Superior temporal gyrus (tissue), 1 donor: ENCODE results near the gene IFNAR1.
"Not testable (repeated sequence)": the region's sequence is repeated elsewhere in the genome, so short reads cannot be mapped to it uniquely, and the experiment has no call there.

ENCODE experiments used
- DNase-seq: peaks from one replicate; pipeline ENCODE4 v3.0.0-alpha.2; 2016; ENCODE audit errors: extremely low spot score

IFNAR1 gene

GRCh38 chr21:33345751-33346238 lies 21.0 kb downstream of the IFNAR1 start:
- DNase-seq = no peak

DNA sequence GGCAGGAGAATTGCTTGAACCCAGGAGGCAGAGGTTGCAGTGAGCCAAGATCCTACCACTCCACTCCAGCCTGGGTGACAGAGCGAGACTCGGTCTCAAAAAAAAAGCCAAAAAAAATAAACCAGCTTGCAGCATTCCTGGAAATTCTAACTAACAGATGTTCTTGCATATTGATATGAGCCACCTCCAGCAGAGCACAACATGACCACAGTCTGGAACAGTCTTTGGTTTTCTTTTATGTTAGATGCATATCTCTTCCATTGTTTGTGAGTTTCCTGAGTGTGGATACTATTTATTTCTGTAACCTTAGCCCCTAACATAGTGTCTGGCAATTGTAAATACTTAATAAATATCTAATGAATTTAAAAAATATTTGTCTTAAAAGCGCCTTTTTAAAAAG lies 23.9 kb downstream of the IFNAR1 start:
- DNase-seq = no peak

DNA sequence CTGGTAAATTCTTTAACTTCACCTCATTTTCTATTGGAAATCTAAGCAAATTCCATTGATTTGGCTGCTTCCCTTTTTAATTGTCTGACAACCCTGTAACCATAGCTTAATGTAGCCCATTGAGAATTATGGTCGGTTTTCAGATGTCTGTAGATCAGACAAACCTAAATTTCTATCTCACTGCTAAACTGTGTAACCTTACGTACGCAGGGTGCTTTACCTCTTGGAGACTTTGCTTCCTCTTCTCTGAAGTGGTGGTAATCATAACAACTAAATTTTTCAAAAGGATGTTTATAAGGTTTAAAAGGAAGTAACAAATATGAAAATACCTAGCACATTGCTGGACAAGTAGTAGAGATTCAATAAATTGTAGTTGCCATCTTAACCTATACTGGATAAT lies 25.9 kb downstream of the IFNAR1 start:
- no peak for DNase-seq

DNA sequence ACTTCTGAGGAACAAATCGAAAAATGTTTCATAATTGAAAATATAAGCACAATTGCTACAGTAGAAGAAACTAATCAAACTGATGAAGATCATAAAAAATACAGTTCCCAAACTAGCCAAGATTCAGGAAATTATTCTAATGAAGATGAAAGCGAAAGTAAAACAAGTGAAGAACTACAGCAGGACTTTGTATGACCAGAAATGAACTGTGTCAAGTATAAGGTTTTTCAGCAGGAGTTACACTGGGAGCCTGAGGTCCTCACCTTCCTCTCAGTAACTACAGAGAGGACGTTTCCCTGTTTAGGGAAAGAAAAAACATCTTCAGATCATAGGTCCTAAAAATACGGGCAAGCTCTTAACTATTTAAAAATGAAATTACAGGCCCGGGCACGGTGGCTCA lies 30.6 kb downstream of the IFNAR1 start:
- DNase-seq = no peak

GRCh38 chr21:33355996-33356395 lies 31.2 kb downstream of the IFNAR1 start:
- DNase-seq = peak; percentile 12

DNA sequence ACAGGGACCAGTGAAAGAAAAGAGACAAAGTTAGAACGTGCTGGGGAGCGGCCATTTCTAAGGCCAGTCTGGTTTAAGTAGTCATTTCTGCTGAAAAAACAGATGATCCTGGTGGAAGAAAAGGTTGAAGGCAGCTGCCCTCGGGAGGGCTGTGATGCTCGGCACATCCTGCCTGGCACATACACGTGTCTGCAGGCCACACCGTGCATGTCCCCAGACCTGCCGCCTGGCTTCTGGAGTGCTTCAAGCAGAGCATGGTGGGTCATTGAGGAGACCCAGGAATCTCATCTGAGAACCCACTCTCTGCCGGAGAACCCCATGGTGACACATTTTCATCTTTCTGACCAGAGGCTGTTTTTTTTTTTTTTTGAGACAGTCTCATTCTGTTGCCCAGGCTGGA lies 32.4 kb downstream of the IFNAR1 start:
- no peak for DNase-seq

DNA sequence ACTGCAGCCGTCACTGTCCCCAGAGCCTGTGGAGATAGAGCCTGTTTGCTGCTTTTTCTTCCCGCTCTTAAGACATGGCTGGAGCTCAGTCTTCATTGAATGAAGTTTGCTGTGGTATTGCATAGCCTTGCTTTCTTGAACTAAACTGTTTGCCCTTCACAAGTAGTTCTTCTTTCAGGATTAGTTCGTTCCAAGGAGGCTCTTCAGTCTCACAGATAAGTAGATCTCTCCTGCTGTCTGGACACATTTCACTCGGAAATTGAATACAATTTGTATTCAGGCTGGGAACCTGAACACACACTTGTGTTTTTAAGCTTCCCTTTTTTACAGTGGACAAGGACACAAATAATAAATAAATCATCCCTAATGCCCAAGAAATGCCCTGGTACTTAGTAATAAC lies 34.7 kb downstream of the IFNAR1 start:
- peak; percentile 19 for DNase-seq

GRCh38 chr21:33360281-33360680 lies 35.5 kb downstream of the IFNAR1 start:
- DNase-seq = no peak

DNA sequence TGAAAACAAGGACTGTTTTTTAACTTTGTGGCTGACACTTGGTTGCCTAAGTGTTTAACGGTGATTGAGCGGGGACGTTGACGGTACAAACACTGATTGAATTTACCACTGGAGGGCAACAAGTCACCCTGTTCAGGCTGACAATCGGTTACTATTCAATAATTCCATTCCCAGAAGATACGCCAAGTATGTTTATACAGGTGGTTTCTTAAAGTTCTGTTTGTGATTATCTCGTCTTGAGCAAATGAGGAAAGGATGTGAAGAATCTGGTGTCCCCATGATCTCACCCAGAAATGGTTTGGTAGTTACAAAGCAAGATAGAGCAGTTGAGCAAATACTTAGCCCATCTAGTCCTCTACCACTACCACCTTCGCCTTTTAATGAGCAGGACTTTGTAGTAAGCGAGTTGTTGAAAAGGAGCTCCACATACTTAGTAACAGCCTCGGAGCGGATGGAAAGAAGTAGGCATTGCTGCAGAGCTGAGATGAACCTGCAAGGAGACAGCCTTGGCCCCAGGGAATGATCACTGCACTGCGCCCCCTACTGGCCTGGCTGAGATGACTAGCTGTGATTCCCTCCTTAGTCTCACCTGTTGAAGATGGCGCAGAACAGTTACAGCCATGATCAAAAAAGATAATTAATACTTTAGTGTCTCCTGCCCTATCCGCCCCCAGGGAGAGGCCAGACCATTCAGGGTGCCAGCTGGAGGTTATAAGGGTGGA lies 36.3 kb downstream of the IFNAR1 start:
- peak; percentile 79 for DNase-seq

- DNase-seq = no peak
Observed at GRCh38 chr21:33362044-33362555, 37.3 kb downstream of the IFNAR1 start.

DNA sequence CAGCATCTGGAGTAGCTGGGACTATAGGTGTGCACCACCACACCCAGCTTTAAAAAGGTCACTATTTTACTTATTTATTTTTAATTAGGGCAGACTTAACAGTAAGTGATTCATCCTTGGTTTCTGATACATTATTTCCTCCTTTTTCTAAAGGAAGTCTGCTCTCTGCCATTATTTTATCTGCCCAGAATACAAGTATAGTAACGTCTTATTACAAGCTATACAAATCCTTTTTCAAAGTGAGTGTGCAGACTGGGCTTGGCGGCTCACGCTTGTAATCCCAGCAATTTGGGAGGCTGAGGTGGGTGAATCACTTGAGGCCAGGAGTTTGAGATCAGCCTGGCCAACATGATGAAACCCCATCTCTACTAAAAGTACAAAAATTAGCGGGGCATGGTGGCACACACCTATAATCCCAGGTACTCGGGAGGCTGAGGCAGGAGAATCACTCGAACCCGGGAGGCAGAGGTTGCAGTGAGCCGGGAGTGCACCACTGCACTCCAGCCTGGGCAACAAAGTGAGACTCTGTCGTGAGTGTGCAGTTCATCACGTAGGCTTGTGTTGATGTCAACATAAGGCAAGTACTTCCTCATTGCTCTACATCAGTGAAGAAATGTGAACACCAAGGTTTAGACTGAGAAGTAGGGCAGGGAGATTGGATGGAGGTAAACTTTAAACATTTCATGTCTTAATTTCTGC lies 39.3 kb downstream of the IFNAR1 start:
- not testable (repeated sequence) for DNase-seq

DNA sequence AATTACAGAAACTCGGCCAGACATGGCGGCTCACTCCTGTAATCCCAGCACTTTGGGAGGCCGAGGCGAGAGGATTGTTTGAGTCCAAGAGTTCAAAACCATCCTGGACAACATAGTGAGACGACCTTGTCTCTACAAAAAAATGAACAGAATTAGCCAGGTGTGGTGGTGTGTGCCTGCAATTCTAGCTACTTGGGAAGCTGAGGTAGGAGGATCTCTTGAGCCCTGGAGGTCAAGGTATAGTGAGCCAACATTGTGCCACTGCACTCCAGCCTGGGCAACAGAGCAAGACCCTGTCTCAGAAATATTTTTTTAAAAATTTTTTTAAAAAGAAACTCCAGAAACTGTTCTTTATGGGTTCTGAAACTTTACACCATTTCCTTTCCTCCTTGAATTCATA lies 40.1 kb downstream of the IFNAR1 start:
- no peak for DNase-seq

DNA sequence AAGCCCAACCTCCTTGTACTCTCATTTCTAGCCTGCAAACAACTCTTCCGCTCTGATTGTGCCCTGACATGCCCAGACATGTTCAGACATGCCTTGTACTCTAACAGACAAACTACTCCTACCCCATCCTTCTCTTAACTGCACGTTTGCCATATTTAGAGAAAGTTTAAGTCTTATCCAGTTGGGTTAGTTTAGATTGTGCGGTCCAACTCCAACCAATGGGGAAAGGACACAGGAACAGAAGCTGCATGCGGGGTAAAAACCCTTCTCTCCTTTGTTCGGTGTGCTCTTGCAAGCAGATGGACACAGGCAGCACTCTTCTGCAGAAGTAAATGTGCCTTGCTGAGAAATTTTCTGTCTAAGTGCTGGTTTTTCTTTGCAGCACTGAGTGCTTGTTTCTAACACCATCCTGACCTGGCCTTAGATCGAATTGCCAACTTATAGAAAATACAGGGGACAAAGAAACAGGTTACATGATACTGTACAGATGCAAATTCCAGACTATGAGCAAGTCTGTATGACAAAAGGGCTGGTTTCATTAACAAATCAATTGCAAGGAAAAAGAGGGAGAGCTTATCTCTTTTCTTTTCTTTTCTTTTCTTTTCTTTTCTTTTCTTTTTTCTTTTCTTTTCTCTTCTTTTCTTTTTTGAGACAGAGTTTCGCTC lies 42.7 kb downstream of the IFNAR1 start:
- DNase-seq = no peak

DNA sequence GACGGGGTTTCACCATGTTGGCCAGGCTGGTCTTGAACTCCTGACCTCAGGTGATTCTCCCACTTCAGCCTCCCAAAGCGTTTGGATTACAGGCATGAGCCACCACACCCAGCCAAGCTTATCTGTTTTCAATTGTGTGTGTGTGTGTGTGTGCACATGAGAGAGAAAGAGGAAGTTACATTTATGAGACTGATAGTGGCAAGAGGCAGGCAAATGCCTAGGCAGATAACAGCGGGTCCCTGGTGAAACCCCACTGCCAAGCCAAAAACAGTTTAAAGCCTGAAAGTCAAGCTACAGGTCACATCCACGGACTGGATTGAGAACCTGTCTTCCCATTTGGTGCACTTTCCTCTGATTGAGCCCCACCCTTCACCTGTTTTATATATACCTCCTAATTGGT lies 43.4 kb downstream of the IFNAR1 start:
- DNase-seq = no peak

- no peak for DNase-seq
Observed at GRCh38 chr21:33368576-33368975, 43.8 kb downstream of the IFNAR1 start.

DNA sequence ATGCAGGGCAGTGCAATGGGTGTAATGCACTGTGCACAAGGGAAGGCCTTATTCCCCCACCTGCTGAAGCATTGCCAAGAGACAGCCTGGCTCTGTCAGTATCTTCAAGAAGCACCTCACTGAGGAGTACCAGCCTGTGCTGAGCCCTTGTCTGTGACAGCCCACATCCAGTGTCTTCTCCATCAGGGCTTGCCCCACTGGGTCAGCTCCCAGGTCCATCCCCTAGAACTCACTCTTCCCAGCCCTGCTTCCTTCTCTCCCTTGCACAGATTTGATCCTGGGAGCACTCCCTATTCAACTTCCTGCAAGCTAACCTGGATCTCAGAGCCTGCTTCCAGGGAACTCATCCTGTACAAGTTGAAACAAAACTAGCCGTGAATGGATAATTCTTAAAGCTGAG lies 44.8 kb downstream of the IFNAR1 start:
- DNase-seq = no peak

GRCh38 chr21:33370305-33370704 lies 45.5 kb downstream of the IFNAR1 start:
- DNase-seq = no peak

- no peak for DNase-seq
Observed at GRCh38 chr21:33371366-33371765, 46.6 kb downstream of the IFNAR1 start.

GRCh38 chr21:33372582-33372981 lies 47.8 kb downstream of the IFNAR1 start:
- DNase-seq = no peak

- DNase-seq = no peak
Observed at GRCh38 chr21:33373451-33373850, 48.7 kb downstream of the IFNAR1 start.

DNA sequence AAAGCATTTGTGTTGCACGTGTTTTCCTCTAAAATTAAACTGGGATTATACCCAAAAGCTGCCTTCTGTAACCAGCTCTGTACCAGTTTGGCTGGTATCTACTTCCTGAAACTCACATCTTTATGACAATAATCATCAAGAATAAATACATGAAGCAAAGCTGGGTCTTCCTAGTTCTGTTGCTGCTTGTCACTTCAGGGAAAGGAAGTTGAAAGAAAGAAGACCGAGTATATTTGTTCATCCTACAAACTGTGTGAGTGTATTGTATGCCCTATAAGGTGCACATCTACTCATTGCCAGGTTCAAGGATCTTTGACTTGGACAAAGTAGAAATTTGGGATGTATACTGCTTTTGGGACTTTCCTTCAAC lies 49.3 kb downstream of the IFNAR1 start:
- DNase-seq = no peak

DNA sequence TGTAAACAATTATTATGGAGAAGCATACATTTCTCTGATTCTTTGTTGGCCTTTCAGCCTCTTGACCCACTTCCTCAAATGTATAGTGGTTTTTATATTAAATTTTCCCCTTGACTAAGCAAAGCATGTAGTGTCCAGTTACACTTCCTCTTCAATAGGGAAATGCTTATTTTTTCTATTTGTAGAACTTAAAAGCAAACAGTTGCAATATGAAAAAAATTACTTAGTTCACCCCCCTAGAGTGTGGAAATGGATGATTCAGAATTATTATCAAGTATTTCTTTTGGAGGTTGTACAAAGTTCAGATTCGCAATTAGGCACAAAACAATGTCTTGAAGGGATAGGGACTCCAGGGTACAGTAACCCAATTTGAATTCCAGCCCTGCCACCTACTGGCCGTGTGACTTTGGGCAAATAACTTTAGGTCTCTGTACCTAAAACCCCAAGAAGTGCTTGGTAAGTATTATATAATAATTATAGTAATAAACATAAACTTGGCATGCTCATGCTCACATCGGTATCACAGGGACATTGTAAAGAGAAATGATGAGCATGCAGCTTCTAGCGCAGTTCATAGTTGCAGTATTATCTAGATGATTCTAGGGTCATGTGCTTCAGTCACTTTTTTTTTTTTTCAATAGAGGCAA lies 49.8 kb downstream of the IFNAR1 start:
- DNase-seq = no peak
